ENCODE measurements around the gene VASP.

VASP gene

DNA sequence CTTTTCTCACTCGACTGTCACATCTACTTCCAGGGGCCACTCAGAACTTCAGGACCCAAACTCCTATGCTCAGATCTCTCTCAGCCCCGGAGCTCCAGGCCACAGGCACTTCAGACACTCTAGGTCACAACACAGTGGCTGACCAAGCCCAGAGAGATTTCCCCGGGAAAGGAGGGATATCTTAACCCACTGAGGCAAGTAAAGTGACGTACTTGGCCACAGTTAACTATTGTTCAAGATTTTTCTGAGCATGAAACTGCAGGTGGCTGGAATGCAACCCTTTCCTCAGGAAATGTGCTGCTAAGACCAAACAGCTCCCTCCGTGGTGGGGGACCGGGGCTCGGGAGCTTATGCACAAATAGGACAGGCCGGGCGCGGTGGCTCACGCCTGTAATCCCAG lies 53.4 kb downstream of the VASP start:
- DNase-seq = no peak

DNA sequence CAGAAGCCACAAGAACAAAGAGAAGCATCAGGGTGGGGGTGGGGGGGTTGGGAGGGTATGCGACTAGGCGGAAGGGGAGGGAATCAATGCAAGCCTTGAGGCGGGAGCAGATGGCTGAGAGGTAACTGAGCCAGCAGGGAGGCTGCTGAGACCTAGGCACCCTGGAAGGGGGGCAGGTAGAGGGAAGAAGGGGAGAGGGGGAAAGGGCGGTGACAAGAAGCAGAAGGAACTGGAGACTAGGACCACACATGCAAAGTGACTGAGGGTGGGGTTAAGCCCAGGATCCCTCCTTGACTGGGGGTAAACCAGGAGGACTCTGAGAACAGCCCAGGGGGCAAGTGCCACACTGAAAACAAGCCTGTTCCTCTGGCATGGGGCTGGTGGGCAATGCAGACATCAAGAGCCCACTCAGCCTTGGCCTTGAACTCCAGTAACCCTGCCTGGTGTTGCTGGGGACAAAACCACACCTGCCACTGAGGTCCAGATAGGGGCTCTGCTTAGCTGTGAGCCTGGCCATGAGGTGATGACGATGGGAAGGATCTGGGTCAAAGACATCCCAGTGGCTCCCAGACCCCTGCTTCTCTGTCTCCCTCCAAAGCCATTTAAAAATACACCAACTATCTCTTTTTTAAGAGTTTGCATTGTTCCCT lies 57.0 kb downstream of the VASP start:
- DNase-seq = no peak

DNA sequence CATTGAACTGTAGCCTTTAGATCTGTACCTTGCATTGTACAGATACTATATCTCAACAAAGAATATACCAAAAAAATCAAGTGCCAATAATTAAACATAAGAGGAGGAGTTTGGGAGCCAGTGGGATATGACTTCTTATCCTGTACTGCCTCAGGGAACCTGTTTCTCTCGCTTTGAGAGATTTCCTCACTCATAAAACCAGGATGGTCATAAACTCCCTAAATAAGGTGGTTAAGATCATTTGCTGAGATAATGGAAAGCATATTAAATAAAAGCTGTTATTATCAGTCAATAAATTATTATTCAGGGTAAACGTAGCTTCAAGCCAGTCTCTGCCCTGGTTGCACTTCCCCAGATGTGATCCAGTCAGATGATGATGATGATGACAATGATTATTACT lies 60.3 kb downstream of the VASP start:
- no peak for DNase-seq

DNA sequence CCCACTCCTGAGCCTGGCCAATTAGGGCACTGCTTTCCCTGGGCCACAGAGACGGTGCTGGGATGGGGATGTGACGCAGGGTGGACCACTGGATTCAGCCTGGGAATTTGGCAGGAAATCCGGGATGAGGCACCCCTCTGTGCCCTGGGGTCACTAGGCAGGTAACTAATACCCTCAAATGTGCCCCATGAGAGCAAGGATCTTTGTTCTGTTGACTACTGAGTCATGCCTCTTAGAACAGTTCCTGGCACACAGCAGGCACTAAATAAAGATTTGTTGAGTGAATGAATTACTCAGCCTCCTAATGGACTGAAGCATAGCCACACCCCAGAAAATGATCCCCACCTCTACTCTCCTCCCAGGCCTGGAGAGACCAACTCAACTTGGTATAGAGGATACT lies 61.5 kb downstream of the VASP start:
- no peak for DNase-seq

GRCh38 chr19:45569619-45570421 lies 62.5 kb downstream of the VASP start:
- DNase-seq = peak; percentile 10

GRCh38 chr19:45571457-45572220 lies 64.4 kb downstream of the VASP start:
- no peak for DNase-seq

DNA sequence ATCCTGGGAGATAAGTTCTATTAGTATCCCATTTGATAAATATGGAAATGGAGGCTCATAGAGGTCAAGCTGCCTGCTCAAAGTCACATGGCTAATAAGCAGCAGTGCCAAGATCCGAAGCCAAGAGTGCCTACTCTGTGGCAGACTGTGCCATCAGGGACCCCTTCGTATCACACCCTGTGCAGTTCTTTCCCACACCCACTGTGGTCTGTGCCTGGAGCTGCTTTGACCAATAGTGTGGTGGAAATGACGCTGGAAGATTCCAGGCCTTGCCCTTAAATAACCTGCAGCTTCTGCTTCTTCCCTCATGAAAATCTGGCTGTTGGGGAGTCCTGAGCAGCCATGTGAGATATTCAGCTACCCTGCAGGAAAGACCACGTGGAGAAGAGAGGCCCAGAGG lies 67.2 kb downstream of the VASP start:
- DNase-seq = no peak

DNA sequence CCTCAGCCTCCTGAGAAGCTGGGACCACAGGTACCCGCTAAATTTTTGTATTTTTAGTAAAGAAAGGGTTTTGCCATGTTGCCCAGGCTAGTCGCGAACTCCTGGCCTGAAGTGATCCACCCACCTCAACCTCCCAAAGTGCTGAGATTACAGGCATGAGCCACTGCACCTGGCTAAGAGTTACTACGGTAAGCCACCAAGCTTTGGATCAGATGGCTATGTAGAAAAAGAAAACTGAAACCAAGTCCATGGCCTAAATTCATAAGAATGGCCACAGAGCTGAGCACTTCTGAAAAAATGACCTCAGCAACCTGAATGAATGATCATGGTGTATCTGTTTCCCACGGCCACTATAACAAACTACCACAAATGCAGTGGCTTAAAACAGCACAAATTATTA lies 67.9 kb downstream of the VASP start:
- DNase-seq = no peak

All from NCI-H2227 treated with DMSO at 0.1 percent for 48 hours (cell line).